OCI-LY1 (cell line): ENCODE measurements around the gene TRABD2B.

Experiments used
- H2AFZ ChIP-seq: fragments of 200-600 bp; sonication (generic), shearing (Covaris generic); 2 replicates; pipeline ENCODE4 v1.6.0; 2014; ENCODE audit warnings: antibody characterized with exemption, mild to moderate bottlenecking, low read length
- H3F3A ChIP-seq: fragments of 200-600 bp; sonication (generic), shearing (Covaris generic); 2 replicates; pipeline ENCODE4 v1.6.0; 2014; ENCODE audit warnings: mild to moderate bottlenecking, antibody characterized with exemption, low read length, moderate library complexity; ENCODE audit not compliant: insufficient read depth
- H3K27ac ChIP-seq: fragments of 200-600 bp; sonication (generic); 2 replicates; pipeline ENCODE4 v1.5.1; 2014; ENCODE audit warnings: low read length, mixed run types, mild to moderate bottlenecking, low read depth; ENCODE audit not compliant: poor library complexity, severe bottlenecking
- H3K27me3 ChIP-seq: fragments of 200-600 bp; sonication (generic); 2 replicates; pipeline ENCODE4 v1.6.0; 2014; ENCODE audit warnings: antibody characterized with exemption, mild to moderate bottlenecking, low read length, moderate library complexity; ENCODE audit not compliant: insufficient read depth
- H3K36me3 ChIP-seq: fragments of 200-600 bp; sonication (generic); 2 replicates; pipeline ENCODE4 v1.6.1; 2014; ENCODE audit warnings: mild to moderate bottlenecking, antibody characterized with exemption, low read length, moderate library complexity, mixed read lengths; ENCODE audit not compliant: insufficient read depth
- H3K4me1 ChIP-seq: fragments of 200-600 bp; sonication (generic); 2 replicates; pipeline ENCODE4 v1.5.1; 2014; ENCODE audit warnings: mild to moderate bottlenecking, low read length, moderate library complexity; ENCODE audit not compliant: insufficient read depth, severe bottlenecking
- H3K4me2 ChIP-seq: fragments of 200-600 bp; sonication (generic), shearing (Covaris generic); 2 replicates; pipeline ENCODE4 v1.6.1; 2014; ENCODE audit warnings: low read length
- H3K4me3 ChIP-seq: fragments of 200-600 bp; sonication (generic); 2 replicates; pipeline ENCODE4 v1.5.1; 2014; ENCODE audit warnings: low read length, low read depth, mild to moderate bottlenecking, mixed read lengths; ENCODE audit not compliant: poor library complexity, severe bottlenecking
- H3K79me2 ChIP-seq: fragments of 200-600 bp; shearing (Covaris generic); 2 replicates; pipeline ENCODE4 v1.6.1; 2016; ENCODE audit warnings: mixed run types, low read length, mixed read lengths; ENCODE audit not compliant: insufficient read depth
- H3K9ac ChIP-seq: fragments of 200-600 bp; sonication (generic), shearing (Covaris generic); 2 replicates; pipeline ENCODE4 v1.6.1; 2014; ENCODE audit warnings: mild to moderate bottlenecking, low read length, mixed read lengths
- H3K9me2 ChIP-seq: fragments of 200-600 bp; sonication (generic), shearing (Covaris generic); 2 replicates; pipeline ENCODE4 v1.6.1; 2014; ENCODE audit warnings: low read depth, mild to moderate bottlenecking, low read length, mixed read lengths
- H3K9me3 ChIP-seq: fragments of 200-600 bp; shearing (Covaris generic); 2 replicates; pipeline ENCODE4 v1.6.1; 2014; ENCODE audit warnings: low read length, mixed read lengths
- H4K20me1 ChIP-seq: fragments of 200-600 bp; sonication (generic), shearing (Covaris generic); 2 replicates; pipeline ENCODE4 v1.6.0; 2016; ENCODE audit warnings: mild to moderate bottlenecking, low read length; ENCODE audit not compliant: insufficient read depth
- CTCF ChIP-seq: fragments of 200-600 bp; sonication (generic), shearing (Covaris generic); IDR thresholded peaks from 2 replicates; pipeline ENCODE4 v1.5.1; 2017; ENCODE audit warnings: mild to moderate bottlenecking, antibody characterized with exemption, low read length, moderate library complexity, mixed read lengths
- EZH2 ChIP-seq: fragments of 200-600 bp; sonication (generic), shearing (Covaris generic); IDR thresholded peaks from 2 replicates; pipeline ENCODE4 v1.8.0; 2017; ENCODE audit warnings: borderline replicate concordance, mixed run types, mild to moderate bottlenecking, antibody characterized with exemption, low read length, moderate library complexity, mixed read lengths

Gene TRABD2B

DNA sequence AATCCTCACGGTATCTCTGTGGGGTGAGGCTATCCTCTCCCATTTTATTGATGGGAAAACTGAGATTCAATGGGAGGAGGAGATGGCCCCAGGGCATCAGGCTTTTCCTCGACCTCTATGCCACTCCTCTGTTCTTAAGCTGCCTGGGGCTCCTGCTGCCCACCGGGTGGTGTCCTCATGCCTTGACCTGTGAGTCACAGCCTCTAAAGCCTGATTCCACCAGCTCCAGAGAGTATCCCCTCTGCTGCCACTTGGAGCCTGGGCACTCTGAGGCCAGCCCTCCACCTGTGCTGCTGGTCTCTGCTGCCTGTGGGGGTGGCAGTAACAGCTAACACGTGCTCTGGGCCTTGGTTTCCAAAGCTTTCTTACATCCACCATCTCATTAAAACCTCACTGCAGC lies 241.2 kb downstream of the TRABD2B start:
- H3K4me3 ChIP-seq: no peak overlapping the region
- H4K20me1 ChIP-seq: no peaks in the 10 kb centered on the region
- TF ChIP-seq EZH2: no peak
- no peak for TF ChIP-seq CTCF
- H3K9ac ChIP-seq: no peak overlapping the region
- no peaks in the 10 kb centered on the region for H3F3A ChIP-seq
- H3K27me3 ChIP-seq: no peaks in the 10 kb centered on the region
- H3K36me3 ChIP-seq: no peaks in the 10 kb centered on the region
- H3K4me1 ChIP-seq: no peaks in the 10 kb centered on the region
- no peak overlapping the region for H3K4me2 ChIP-seq
- H3K79me2 ChIP-seq: no peaks in the 10 kb centered on the region
- H3K27ac ChIP-seq: no peak overlapping the region
- H2AFZ ChIP-seq: no peak overlapping the region
- no peaks in the 10 kb centered on the region for H3K9me3 ChIP-seq
- H3K9me2 ChIP-seq: no peaks in the 10 kb centered on the region

GRCh38 chr1:47755101-47755990 lies 241.8 kb downstream of the TRABD2B start:
- no peaks in the 10 kb centered on the region for H4K20me1 ChIP-seq
- H3K9me2 ChIP-seq: no peaks in the 10 kb centered on the region
- H3K36me3 ChIP-seq: no peaks in the 10 kb centered on the region
- no peaks in the 10 kb centered on the region for H3K4me1 ChIP-seq
- no peaks in the 10 kb centered on the region for H3K79me2 ChIP-seq
- H3F3A ChIP-seq: no peaks in the 10 kb centered on the region
- no peak overlapping the region for H2AFZ ChIP-seq
- H3K9me3 ChIP-seq: no peaks in the 10 kb centered on the region
- H3K27ac ChIP-seq: no peak overlapping the region
- no peaks in the 10 kb centered on the region for H3K27me3 ChIP-seq
- TF ChIP-seq EZH2: no peak
- peak; percentile 86 for TF ChIP-seq CTCF
- no peak overlapping the region for H3K4me2 ChIP-seq
- no peak overlapping the region for H3K9ac ChIP-seq
- H3K4me3 ChIP-seq: no peak overlapping the region

DNA sequence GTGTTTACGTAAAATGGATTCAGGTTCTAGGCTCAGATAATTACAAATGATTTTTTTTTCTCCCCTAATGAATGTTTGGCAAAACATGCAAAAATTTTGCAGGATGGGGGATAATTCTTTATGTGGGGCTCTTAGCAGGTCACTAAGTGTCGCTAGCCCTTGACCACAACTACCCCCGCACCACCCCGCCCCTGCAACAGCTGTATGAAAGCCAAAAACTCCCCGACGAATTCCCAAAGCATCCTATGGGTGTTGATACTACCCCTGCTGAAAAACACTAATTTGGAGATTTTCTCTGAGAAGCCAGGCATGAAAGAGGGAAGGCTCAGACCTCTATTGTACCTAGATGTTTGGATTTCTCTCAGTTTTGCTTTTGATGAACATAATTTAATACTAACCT lies 243.0 kb downstream of the TRABD2B start:
- no peaks in the 10 kb centered on the region for H3K79me2 ChIP-seq
- H2AFZ ChIP-seq: no peak overlapping the region
- no peaks in the 10 kb centered on the region for H3K27me3 ChIP-seq
- no peak overlapping the region for H3K4me3 ChIP-seq
- H3K27ac ChIP-seq: no peak overlapping the region
- H3K4me1 ChIP-seq: no peaks in the 10 kb centered on the region
- no peaks in the 10 kb centered on the region for H4K20me1 ChIP-seq
- H3K9me3 ChIP-seq: no peaks in the 10 kb centered on the region
- no peak overlapping the region for H3K9ac ChIP-seq
- no peaks in the 10 kb centered on the region for H3K36me3 ChIP-seq
- TF ChIP-seq CTCF: no peak
- no peak for TF ChIP-seq EZH2
- no peaks in the 10 kb centered on the region for H3F3A ChIP-seq
- no peak overlapping the region for H3K4me2 ChIP-seq
- H3K9me2 ChIP-seq: no peaks in the 10 kb centered on the region
